Thoracic aorta (tissue), 2 donors: Measurements from ENCODE around the gene BATF3. TPM values are rescaled to one million over a fixed set of nuclear protein-coding genes. Genes with fewer than 3 reads are reported as not detected.

ENCODE experiments used
- ATAC-seq: fragments of 150-250 bp; one replicate; pipeline ENCODE4 v1.8.0; 2017; ENCODE audit warnings: low read depth; ENCODE audit not compliant: insufficient number of reproducible peaks, low FRiP score
- DNase-seq: peaks from one replicate; pipeline ENCODE4 v3.0.0-alpha.2; 2020; ENCODE audit warnings: low spot score
- H3K27ac ChIP-seq, 2 donors: fragments of 200-600 bp; sonication (generic); 1 replicate in 1 of 2; 2 replicates in 1 of 2; pipeline ENCODE4 v1.5.1; 2016; ENCODE audit warnings: mild to moderate bottlenecking in 2 of 2, moderate library complexity in 2 of 2
- H3K27me3 ChIP-seq: fragments of 200-600 bp; sonication (generic); replicated peaks from 2 replicates; pipeline ENCODE4 v1.6.0; 2016; ENCODE audit warnings: mild to moderate bottlenecking; ENCODE audit not compliant: insufficient read depth
- H3K36me3 ChIP-seq: fragments of 200-600 bp; sonication (generic); one replicate; pipeline ENCODE4 v1.5.1; 2016
- H3K4me1 ChIP-seq, 2 donors: fragments of 200-600 bp; sonication (generic); 1 replicate in 1 of 2; 2 replicates in 1 of 2; pipeline versions ENCODE4 v1.5.1 to v1.6.0; 2016; ENCODE audit warnings: low read depth in 2 of 2, mild to moderate bottlenecking in 1 of 2; ENCODE audit not compliant: control insufficient read depth in 1 of 2
- H3K4me3 ChIP-seq: fragments of 200-600 bp; sonication (generic); 2 replicates; pipeline ENCODE4 v1.5.1; 2016; ENCODE audit warnings: mild to moderate bottlenecking
- H3K9me3 ChIP-seq: fragments of 200-600 bp; sonication (generic); 2 replicates; pipeline ENCODE4 v1.5.1; 2016
- CTCF ChIP-seq: fragments of 200-600 bp; sonication (generic); IDR thresholded peaks from one replicate; pipeline ENCODE4 v1.5.1; 2019; ENCODE audit warnings: antibody characterized with exemption
- total RNA-seq, 2 donors: library from RNA; depleted of rRNA; stranded (reverse); fragments of >200 nt; gene quantifications; one replicate each; pipeline versions ENCODE4 v1.1.0 to v1.2.3, GENCODE V29; 2016

Gene BATF3
- total RNA-seq, 2 donors from 2014 or later: 2.2 to 26.6 TPM

DNA sequence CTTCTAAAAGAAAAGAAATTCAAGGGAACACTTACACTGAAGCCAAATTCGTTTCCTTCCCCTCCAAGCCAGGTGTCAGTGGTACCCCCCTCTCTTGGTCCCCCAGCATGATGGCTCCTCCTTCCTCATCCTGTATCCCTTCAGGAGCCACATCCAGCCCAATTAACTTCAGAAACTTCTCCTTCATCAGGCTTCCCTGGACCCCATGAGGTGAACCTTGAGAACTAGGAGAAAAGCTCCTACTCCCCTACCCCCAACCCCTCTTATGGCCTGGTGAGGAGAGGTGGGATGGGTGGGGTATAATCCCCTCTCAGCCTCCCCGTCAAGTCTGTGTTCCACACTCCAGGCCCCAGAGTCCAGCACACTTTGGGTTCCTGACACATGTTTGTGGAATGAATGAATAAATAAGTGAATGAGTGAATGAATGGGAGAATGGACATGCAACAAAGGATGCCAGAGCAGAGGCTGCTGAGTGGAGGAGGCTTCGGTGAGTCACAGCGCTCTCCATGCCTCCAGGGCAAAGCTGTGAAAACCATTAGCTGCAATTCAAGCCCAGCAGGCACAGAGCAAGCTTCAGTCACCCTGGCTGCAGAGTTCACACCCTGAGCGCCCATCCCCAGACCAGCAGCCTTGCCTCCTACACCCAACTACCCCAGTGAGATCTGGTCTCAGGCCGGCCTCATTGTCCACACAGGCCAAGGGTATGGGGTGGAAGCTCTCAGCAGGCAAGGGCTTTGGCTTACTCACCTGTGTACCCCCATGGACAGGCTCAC lies 43.8 kb downstream of the BATF3 start:
- H3K27ac ChIP-seq: no peak overlapping the region
- no peaks in the 10 kb centered on the region for H3K36me3 ChIP-seq
- ATAC-seq (no peak), DNase-seq (no peak)
- H3K27me3 ChIP-seq: no peaks in the 10 kb centered on the region
- H3K4me1 ChIP-seq: peaks cover 0 to 8% of the 10 kb centered on the region in 2 donors
- H3K4me3 ChIP-seq: no peak overlapping the region
- no peak for TF ChIP-seq CTCF
- no peaks in the 10 kb centered on the region for H3K9me3 ChIP-seq

DNA sequence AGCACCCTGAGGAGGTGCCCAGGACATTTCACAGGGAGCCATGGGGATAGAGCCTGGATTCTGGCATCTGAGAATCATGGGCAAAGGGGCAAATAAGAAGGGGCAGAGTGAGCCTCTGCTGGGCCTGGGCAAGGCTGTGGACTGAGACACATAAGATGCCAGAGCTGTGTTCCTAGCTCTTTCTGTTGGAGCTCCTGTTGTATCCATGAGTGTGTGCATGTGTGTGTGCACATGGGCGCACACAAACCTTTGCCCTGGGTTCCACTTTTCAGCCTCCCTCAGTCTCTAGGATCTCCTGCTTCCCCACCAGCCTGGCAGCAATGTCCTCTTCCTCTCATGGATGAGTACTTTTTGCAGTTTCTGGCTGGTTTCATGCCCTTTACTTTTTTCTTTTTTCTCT lies 47.0 kb downstream of the BATF3 start:
- Histone ChIP-seq H3K4me1 (peaks cover 13 to 27% of the 10 kb centered on the region in 2 donors), H3K36me3 (no peaks in the 10 kb centered on the region), H3K27me3 (no peaks in the 10 kb centered on the region), H3K4me3 (no peak overlapping the region), H3K27ac (no peak overlapping the region), H3K9me3 (no peaks in the 10 kb centered on the region)
- no peak for DNase-seq
- no peak for ATAC-seq
- TF ChIP-seq CTCF: no peak

GRCh38 chr1:212651977-212652376 lies 47.7 kb downstream of the BATF3 start:
- Histone ChIP-seq H3K27ac (peak overlapping the region in 1 of 2 donors; percentile 48), H3K4me1 (peaks cover 13 to 27% of the 10 kb centered on the region in 2 donors), H3K27me3 (no peaks in the 10 kb centered on the region), H3K9me3 (no peaks in the 10 kb centered on the region), H3K36me3 (no peaks in the 10 kb centered on the region), H3K4me3 (no peak overlapping the region)
- ATAC-seq: no peak
- no peak for TF ChIP-seq CTCF
- DNase-seq: no peak

DNA sequence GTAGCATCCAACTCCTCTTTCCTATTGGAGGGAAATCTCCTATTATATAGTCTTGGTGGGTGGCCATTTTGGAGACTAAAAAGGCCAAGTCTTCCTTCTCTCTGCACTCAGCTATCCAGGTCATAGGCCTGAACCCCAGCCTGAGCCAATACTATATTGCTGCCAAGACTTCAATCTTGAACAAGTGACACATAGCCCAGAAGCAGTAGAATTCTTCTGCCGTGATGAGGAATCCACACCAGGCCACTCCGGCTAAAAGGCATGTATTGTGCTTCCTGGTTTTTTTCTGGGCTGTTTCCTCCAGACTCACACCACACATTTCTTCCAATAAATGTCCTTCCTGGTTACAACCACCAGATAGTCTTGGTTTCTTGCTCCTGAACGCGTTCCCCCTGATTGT lies 48.1 kb downstream of the BATF3 start:
- H3K4me1 ChIP-seq: peaks cover 13 to 27% of the 10 kb centered on the region in 2 donors
- H3K27me3 ChIP-seq: no peaks in the 10 kb centered on the region
- H3K9me3 ChIP-seq: no peaks in the 10 kb centered on the region
- DNase-seq: no peak
- H3K4me3 ChIP-seq: no peak overlapping the region
- TF ChIP-seq CTCF: no peak
- peak overlapping the region in 1 of 2 donors; percentile 48 for H3K27ac ChIP-seq
- ATAC-seq: peak; percentile 49
- H3K36me3 ChIP-seq: no peaks in the 10 kb centered on the region

GRCh38 chr1:212650228-212650627 lies 49.4 kb downstream of the BATF3 start:
- ATAC-seq (no peak), DNase-seq (no peak)
- Histone ChIP-seq H3K4me1 (peaks cover 13 to 27% of the 10 kb centered on the region in 2 donors), H3K27me3 (no peaks in the 10 kb centered on the region), H3K27ac (no peak overlapping the region), H3K9me3 (no peaks in the 10 kb centered on the region), H3K4me3 (no peak overlapping the region), H3K36me3 (no peaks in the 10 kb centered on the region)
- TF ChIP-seq CTCF: no peak
